GM21825 (cell line): ENCODE measurements around the gene ABRAXAS1.
"Not testable (repeated sequence)": the region's sequence is repeated elsewhere in the genome, so short reads cannot be mapped to it uniquely, and the experiment has no call there.

Experiments
- ATAC-seq: cut with Tn5 transposase; IDR thresholded peaks from one replicate; pipeline ENCODE4 v1.9.1; 2021; ENCODE audit warnings: mild to moderate bottlenecking, moderate library complexity; ENCODE audit not compliant: unreplicated experiment

Gene ABRAXAS1

GRCh38 chr4:83484500-83485461 is at the start of gene ABRAXAS1:
TSS of gene ABRAXAS1 (minus strand) at chr4:83485100. CDS start at chr4:83485072, 28 bp downstream.
- ATAC-seq = peak; percentile 99

DNA sequence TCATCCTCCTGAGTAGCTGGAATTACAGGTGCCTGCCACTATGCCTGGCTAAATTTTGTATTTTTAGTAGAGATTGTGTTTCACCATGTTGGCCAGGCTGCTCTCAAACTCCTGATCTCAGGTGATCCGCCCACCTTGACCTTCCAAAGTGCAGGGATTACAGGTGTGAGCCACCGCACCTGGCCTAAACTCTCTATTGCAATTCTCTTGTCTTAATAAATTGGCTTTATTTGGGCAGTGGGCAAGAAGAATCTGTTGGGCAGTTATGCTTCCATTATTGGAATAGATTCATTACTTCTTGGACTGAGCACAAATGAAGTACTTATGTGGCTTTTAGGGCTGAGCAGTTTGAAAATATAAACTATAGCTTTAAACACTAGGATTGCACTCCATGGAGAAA is 42.8 kb upstream of the ABRAXAS1 start:
- ATAC-seq = no peak

GRCh38 chr4:83522239-83522638 is 37.3 kb upstream of the ABRAXAS1 start:
- no peak for ATAC-seq

DNA sequence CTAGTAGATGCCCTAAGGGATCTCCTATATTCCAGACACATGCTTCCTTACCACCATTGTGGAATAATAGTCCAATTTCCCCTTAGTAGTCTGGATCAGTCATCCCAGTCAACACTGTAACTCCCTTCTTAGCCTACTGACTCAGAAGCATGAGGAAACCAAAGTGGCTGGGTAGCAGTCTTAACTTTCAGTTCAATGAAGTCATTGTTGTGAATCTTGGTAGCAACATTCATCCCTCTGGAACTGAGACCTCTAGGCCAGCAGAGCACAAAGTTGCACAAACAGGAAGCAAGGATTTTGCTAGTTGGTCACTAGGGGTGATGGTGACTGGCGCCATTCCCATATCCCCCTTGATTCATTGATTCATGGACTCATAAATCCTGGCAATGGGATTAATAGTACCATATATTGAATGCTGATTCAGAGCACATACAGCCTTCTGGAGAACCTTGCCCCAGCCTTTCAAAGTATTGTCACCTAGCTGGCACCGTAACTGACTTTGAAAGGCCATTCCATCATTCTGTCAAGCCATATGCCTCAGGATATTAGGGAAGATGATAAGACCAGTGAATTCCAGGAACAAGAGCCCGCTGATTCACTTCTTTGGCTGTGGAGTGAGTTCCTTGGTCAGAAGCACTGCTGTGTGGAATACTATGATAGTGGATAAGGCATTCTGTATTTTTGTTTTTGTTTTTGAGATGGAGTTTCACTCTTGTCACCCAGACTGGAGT is 31.3 kb upstream of the ABRAXAS1 start:
- ATAC-seq = no peak

DNA sequence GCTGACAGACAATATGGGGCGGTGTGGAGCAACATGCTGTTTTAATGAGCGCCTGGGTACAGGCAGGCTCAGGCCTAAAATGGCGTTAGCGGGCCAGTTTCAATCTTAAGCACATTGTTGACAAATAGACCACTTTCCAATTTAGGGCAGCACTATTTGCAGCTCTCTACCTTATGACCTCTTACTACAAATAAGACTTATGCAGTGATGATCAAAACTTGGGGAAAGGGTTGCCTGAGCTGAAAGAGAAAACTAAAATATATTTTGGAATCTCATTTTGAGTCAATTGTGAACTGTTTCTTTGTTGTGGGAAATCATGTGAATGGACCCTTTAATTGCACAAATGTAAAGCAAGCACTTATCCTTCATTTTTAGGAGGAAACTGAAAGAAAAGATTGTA is 25.5 kb upstream of the ABRAXAS1 start:
- ATAC-seq = no peak

- not testable (repeated sequence) for ATAC-seq
These were observed 24.3 kb upstream of the ABRAXAS1 start for GRCh38 chr4:83509156-83509585.

GRCh38 chr4:83504996-83505395 is 20.1 kb upstream of the ABRAXAS1 start:
- no peak for ATAC-seq

DNA sequence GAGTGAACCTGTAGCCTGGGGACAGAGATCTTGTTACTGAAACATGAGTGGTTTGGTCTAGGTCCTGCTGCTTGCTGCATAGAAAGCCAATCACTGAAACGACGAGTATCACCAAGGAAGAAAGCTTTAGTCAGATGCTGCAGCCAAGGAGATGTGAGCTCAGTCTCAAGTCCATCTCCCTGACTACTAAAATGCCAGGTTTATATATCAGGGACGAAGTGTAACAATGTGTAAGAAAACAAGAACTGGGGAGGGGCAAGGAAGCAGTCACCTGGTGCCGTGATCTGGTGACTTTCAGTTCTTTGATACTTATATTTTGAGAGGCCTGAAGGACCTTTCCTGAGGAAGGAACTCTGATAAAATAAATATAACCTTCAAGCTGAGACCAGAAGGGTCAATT is 19.6 kb upstream of the ABRAXAS1 start:
- no peak for ATAC-seq

DNA sequence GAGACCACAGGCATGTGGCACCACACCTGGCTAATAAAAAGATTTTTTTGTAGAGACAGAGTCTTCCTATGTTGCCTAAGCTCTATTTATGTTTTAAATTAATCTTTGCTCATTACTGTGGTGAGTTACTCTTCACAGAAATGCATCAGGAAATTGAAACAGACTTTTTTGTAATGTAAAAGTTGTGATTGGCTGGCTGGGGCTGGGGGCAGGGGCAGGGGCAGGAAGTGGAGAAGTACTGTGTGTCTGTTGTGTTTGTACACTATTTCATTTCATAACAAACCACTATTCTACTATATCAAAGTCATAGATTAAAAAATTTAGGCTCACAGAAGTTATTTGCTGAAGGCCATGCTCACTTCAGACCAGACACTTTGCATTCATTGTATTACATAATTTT is 19.1 kb upstream of the ABRAXAS1 start:
- ATAC-seq = no peak

- ATAC-seq = not testable (repeated sequence)
These were observed 16.8 kb upstream of the ABRAXAS1 start for GRCh38 chr4:83501671-83502070.

- no peak for ATAC-seq
These were observed 13.3 kb upstream of the ABRAXAS1 start for GRCh38 chr4:83498187-83498586.

DNA sequence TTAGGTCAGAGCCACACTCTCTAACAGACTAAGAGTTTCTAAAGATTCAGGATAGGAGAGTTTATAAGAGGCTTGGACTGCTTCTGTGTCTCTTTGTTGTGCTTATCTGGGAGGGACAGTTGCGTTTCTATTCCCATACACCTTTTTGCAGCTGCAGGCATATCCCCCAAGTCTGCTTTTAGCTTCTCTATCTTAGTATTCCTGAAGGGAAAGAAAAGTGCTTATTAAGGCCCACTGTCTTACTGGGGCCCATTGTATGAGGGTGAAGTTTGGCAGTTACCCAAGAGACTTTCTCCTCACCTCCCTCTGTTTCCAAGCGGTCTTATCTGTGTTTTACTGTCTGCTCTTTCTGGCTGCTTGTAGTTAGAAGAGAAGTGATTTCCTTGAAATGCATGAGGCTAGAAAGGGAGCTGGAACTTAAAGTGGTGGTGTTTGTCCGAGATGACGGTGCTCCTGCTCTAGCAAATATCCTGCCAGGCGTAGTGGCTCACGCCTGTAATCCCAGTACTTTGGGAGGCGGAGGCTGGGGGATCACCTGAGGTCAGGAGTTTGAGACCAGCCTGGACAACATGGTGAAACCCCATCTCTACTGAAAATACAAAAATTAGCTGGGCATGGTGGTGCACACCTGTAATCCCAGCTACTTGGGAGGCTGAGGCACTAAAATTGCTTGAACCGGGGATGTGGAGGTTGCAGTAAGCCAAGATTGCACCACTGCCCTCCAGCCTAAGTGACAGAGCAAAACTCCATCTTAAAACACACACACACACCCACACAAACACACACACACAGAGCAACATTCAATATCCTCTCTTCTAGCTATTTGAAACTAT is 11.4 kb upstream of the ABRAXAS1 start:
- not testable (repeated sequence) for ATAC-seq

DNA sequence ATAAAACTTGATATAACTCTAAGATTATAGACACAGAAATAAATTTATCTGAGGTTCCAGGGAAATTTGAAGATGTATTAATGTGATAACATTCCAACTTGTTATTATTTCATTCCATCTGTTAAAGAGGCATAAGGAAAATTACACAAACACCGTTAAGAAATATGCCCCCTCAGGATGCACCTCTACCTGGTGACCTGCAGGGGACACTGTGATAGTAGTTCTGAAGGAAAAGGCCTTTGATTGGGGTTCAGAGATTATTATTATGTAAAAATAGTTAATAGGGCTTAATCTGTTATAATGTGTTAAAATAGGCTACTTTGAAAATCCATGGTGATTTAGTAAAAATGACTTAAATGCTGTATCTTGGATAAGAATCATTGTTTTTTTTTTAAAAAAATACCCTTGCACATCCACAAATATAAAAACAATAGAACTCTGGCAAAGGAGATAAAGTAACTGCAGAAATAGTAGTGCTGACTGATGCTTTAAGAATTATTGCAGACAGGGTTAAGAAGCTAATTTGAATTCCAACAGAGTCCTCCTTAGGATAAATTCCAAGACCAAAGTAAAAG is 6.1 kb upstream of the ABRAXAS1 start:
- peak; percentile 69 for ATAC-seq

DNA sequence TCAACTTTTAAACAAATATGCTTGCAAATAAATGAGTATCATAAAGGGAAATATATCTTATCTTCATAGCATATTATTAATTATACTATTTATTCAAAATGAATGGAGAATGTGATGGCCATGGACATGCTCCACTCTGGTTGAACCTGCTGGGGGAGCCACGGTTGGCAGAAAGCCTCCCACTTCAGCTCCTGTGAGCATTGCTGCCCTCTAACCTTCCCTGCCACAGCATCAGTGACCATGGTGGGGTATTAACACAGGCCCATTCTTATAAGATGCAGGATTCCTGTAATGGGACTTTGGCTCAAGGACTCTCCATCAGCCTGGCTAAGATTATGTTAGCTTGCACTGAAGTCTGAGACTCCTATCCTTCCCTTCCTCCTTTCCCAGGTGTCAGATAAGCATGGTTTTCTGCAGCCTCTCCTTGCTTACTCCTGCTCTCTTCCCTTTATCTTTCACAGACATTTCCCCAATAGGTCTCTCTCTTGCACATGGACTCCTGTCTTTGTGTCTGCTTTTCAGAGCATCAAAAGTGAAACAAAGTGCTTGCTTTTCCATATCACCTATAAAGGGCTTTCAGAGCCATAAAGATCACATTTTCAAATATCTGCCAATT is 4.9 kb upstream of the ABRAXAS1 start:
- ATAC-seq = no peak

- no peak for ATAC-seq
These were observed 1.7 kb upstream of the ABRAXAS1 start for GRCh38 chr4:83486457-83487129.

DNA sequence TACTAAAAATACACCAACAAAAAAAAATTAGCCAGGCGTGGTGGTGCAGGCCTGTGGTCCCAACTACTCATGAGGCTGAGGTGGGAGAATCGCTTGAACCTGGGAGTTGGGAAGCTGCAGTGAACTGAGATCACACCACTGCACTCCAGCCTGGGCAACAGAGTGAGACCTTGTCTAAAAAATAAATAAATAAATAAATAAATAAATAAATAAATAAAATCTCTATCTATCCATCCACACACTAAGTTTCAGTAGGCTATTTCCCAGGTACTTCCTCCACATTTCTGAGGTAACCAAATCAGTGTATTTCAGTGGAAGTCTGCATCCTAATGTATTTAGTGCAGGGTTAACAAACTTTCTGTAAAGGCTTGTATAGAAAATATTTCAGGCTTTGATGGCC is 10.9 kb downstream of the ABRAXAS1 start:
- ATAC-seq = no peak

DNA sequence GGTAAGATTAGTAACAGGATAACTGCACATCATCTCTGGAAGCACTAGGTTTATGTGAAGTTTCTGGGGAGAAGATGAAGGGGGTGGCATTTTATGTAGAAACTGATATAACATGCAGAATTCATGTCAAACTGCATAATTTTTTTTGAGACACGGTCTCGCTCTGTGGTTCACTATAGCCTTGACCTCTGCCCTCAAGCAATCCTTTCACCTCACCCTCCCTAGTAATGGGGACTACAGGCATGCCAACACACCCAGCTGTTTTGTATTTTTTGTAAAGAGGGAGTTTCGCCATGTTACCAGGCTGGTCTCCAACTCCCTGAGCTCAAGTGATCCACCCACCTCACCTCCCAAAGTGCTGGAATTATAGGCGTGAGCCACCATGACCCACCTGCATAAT is 11.5 kb downstream of the ABRAXAS1 start:
- ATAC-seq = no peak

- ATAC-seq = no peak
These were observed 28.8 kb downstream of the ABRAXAS1 start for GRCh38 chr4:83456184-83456501.

- peak; percentile 91 for ATAC-seq
These were observed 29.4 kb downstream of the ABRAXAS1 start, which contains the start of the genes HELQ and MRPS18C for GRCh38 chr4:83455281-83456183. TSS of gene HELQ (minus strand) at chr4:83455823. CDS start at chr4:83455693, 130 bp downstream. TSS of gene MRPS18C (plus strand) at chr4:83456058. CDS start at chr4:83456078, 20 bp downstream.
